NCI-H146 treated with DMSO at 0.1 percent for 48 hours (cell line): ENCODE results near the gene GATAD2A.

Source experiments
- DNase-seq: peaks from one replicate; lab custom pipeline; 2025; ENCODE audit not compliant: unreplicated experiment; lab: John Stamatoyannopoulos, UW

GATAD2A gene

DNA sequence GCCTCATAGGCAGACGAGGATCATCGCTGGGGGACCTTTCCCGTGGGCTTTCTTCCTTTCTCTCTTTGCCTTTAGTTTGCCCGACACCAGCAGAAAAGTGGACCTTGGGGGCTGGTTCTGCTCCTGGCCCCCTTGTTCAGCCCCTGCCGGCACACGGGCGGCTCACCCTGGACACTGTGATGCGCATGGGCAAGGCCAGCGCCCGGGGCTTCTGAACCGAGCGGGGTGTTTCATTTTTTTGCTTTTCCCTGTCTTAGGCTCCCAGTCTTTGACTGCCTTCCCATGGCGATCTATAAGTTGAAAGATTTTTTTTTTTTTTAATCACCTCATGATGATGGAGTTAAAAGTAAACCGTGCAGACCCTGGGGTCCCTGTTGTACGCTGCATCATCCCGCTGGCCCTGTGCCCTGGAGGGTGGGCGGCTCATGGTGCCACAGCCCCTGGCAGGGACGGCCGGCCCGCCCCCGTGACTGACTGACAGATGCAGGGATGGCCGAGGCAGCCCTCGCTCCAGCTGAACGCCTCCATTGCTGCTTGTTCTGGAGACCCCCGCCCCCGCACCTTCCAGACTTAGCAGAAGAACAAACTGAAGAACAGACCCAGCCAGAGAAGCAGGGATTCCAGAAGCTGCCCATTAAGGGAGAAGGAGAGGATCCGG is 100.3 kb downstream of the GATAD2A start:
- DNase-seq = no peak

DNA sequence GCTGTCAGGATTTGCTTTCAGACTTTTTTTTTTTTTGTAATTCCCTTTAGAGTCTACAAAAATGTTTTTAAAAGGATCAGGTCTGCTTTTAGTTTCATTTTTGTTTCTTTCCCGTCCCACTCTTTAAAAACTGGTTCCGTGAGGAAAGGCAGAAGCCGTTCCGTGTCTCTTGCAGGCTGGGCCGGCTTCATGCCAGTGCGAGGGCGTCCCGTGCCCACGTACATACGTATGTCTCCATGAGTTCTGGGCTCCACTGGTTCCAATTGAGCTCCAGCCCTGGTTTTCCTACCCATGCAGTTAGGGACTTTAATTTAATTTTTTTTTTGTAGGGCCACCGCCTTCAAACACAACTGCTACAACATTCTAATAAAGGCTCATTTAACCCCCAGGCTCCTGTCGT is 101.1 kb downstream of the GATAD2A start:
- no peak for DNase-seq

DNA sequence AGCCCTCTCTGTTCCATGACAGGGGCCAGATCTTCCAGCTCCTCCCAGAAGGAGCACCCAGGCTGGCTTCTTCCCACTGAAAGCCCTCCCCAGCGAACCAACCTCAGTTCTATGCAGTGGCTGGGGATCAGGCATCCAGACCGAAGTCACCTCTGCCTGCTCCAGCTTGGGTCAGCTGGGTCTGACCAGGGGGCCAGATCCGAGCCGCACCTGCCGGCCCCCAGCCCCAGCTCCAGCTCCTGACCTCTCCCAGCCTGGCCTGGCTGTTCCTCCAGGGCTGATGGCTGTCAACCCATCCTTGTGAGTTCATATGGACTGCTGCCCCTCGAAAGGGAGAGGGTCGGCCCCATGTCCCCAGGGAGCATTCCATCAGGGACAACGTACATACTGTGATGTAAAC is 101.9 kb downstream of the GATAD2A start:
- no peak for DNase-seq

DNA sequence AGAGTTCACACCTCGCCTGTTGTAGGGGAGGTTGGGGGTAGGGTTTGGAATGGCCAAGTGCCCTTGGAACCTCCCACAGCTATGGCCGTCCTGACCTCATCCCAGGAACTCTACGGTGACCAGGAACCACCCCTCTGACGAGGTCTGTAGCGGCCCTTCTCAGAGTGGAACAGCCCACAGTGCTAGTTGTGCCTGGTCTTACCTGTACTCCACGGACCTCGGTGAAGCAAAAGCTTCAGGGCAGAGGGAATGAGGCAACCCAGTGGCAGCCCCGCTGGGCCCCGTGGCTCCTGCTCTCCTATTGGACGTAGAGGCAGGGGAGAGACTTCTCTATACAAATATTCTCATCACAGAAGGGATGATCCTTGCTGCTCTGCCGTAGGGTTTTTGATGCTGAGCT is 102.7 kb downstream of the GATAD2A start:
- DNase-seq = no peak

DNA sequence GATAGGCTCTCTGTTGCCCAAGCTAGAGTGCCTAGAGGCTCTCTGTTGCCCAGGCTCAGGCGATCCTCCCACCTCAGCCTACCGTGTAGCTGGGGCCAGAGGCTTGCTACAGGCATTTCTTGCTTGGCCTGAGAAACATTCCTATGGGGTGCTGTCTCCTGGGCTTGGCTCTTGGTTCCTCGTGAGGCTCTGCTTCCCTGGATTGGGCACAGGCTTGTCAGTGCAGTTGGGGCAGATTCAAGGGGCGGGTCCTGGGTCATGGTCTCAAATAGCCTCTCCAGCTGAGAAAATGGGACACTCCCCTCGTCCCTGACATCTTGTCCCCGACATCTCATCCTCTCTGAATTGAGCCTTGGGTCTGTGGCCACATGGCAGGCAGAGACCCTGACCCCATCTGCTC is 105.0 kb downstream of the GATAD2A start:
- no peak for DNase-seq

DNA sequence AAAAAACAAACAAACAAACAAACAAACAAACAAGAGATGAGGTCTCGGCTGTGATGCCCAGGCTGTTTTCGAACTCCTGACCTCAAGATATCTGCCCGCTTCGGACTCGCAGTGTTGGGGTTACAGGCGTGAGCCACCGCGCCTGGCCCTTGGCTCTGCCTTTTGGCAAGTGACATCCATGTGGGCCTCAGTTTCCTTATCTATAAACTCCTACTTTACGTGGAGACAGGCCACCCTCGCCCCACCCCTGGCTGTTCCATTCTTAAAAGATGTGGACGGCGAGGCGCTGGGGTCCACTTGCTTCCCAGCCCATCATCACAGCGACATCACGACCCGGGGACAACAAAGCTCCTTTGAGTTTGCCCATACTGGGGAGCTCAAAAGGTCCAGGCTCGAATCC is 108.2 kb downstream of the GATAD2A start:
- no peak for DNase-seq

DNA sequence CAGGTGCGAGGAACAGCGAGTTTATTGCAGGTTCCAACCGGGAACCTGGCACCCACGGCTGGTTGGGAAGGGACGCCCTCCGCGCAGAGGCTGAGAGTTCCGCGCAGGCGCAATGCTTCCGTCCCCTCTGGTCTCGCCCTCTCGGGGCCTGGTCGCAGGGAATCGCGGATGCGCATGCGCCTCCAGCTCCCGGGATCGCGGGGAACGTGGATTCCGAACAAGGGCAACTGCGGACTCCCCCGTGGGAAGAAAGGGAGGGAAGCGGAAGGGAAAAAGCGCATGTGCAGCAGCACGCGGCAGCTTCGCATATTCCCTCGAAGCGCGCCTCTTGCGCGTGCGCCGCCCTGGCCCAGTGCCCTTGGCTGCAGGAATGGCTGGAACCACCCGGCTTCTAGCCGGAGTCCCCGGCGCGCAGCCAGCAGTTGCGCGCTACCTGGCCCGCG is 108.8 kb downstream of the GATAD2A start:
- DNase-seq = no peak

DNA sequence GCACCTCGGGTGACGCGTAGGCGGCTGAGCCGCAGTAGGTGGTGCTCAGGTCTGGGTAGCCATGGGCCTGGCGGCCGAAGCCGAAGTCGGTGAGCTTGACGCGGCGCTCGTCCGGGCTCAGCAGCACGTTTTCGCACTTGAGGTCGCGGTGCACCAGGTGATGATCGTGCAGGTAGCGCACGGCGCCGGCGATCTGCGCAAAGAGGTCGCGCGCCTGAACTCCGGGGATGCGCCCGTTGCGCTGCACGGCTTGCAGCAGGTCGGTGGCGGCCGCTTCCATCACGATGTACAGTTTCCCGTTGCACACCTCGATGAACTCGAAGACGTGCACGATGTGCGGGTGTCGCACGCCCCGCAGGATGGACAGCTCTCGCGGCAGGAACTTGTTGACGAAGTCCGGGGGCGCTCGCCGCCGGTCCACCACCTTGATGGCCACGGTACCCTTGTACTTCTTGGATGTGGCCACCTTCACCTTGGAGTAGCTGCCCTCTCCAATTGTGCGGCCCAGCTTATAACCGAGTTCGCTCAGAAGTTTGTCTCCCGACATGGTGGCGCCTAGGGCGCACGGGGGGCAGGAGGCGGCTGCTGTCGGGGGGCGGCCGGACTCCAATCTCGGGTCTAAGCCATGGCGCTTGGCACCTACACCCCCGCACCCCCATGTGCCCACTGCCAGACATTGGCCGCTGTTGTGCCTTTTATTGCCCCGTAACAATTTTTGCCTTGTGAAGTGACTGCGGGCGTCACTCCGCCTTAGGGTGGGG is 109.6 kb downstream of the GATAD2A start, which contains the start of gene TSSK6:
Gene TSSK6 (minus strand): TSS at position 668 of the 761 bp plus-strand sequence. CDS start 121 bp downstream, at position 547.
- DNase-seq = no peak

DNA sequence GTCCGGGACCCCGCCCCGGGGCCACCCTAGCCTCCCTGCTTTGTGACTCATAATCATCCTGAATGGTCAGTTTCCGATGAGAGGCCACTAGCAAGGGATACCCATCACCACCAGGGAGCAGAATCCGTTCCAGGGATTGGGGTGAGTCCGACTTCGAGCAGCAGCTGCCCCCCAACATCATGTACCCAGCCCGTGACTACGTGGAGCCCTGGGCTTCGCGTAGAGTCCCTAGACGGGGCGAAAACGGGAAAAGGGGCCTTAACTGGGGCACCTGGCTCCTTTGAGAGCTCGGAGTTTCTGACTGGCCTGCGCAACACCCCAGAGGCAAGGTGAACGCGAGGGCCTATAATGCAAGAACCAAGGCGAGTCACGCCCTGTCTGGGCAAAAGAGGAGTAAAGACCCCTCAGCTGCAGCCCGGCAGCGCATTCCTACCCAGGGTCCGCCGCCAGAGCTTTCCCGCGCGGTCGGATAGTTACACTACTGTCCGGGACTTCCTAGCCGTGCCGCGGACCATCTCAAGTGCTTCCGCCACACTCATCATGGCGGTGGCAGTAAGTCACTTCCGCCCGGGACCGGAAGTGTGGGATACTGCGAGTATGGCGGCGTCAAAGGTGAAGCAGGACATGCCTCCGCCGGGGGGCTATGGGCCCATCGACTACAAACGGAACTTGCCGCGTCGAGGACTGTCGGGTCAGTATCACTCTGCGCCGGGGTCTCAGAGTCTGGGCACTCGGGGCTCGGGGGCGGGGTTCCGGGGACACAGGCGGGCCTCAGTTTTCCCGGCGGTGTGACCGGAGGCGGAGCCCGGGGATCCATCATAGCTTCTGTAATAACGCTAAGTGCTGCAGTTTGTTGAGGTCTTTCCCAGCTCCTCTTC is 110.4 kb downstream of the GATAD2A start, which contains the start of gene NDUFA13:
Gene NDUFA13 (plus strand): TSS at position 584 of the 878 bp plus-strand sequence. CDS start 14 bp downstream, at position 598.
- DNase-seq = peak; percentile 76

DNA sequence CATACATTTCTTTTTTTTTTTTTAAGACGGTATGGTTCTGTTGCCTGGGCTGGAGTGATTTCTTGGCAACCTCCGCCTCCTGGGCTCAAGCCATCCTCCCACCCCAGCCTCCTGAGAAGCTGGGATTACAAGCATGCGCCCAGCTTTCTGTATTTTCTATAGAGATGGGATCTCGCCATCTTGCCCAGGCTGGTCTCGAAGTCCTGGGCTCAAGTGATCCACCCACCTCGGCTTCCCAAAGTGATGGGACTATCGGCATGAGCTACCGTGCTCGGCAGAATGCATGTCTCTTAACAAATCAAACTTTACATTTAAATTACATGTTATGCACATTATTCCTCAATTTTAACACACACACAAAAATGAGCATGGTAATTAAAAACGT is 111.8 kb downstream of the GATAD2A start:
- no peak for DNase-seq

DNA sequence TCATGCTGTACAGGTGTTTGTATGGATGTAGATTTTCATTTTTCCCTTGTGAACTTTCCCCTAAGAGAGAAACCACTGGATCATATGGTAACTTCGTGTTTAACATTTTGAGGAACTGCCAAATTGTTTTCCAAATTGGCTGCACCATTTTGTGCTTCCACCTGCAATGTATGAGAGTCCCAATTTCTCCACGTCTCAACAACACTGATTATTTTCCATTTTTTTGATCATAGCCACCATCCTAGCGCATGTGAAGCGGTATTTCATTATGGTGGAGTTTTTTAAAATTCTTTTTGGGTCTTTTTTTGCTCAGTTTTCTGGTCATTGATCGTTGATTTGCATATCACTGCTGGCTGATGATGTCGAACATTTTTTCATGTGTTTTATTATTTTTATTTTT is 115.5 kb downstream of the GATAD2A start:
- DNase-seq = no peak

DNA sequence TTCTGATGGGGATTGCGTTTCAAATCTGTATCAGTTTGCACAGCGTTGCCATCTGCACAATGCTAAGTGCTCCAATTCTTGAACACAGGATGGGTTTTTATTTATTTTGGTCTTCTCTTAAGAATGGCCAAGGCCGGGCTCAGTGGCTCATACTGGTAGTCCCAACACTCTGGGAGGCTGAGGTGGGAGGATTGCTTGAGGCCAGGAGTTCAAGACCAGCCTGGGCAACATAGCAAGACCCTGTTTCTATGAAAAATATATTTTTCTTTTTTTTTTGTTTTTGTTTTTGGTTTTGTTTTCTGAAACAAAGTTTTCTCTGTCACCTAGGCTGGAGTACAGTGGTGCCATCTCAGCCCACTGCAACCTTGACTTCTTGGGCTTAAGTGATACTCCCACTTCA is 117.7 kb downstream of the GATAD2A start:
- DNase-seq = no peak

DNA sequence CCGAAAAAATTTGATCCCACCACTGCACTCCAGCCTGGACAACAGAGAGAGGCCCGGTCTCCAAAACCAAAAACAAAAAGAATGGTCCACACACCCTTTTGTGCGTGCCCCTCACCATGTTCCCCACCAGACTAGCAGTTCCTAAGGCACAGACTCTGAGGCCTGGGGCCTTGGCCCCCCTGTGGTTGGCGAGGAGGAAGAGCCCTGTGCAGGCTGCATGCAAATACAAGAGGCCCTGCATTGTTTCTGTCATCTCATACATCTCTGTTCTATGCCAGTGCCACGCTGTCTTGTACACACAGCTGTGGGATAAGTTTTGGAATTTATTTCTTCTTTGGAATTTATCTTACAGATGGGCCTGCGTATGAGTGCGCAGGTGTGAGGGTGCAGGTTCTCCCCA is 118.6 kb downstream of the GATAD2A start:
- DNase-seq = no peak

DNA sequence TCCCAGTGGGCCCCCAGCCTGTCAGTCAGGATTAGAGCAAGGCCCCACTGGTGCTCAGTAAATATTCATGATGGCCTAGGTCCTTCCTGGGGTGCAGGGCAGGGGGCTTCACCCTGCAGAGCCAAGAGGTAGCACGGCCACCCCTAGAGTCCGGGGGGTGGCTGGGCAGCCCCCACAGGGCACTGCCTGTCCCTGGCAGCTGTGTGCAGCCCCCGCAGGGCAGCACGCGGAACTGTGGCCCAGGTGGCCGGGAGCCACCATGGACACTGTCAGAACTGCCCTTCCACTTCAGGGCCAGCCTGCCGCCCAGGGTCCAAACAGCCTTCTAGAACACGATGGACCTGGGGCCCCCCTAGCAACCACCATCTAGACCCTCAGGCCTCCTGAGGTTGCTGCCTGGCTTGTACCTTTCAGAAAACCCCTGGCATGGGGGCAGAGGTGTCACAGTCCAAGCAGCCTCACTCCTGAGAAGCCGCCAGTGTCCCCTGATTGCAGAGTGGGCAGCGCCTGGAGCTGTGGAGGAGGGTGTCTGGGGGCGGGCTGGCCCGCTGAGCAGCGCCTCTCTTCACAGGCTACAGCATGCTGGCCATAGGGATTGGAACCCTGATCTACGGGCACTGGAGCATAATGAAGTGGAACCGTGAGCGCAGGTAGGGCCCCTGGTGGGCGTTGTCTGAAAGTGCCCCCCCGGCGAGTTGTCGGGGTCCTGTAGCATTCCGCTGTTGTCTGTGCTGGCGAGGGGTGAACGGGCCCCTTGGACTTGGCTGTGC is 120.3 kb downstream of the GATAD2A start:
- DNase-seq = no peak

DNA sequence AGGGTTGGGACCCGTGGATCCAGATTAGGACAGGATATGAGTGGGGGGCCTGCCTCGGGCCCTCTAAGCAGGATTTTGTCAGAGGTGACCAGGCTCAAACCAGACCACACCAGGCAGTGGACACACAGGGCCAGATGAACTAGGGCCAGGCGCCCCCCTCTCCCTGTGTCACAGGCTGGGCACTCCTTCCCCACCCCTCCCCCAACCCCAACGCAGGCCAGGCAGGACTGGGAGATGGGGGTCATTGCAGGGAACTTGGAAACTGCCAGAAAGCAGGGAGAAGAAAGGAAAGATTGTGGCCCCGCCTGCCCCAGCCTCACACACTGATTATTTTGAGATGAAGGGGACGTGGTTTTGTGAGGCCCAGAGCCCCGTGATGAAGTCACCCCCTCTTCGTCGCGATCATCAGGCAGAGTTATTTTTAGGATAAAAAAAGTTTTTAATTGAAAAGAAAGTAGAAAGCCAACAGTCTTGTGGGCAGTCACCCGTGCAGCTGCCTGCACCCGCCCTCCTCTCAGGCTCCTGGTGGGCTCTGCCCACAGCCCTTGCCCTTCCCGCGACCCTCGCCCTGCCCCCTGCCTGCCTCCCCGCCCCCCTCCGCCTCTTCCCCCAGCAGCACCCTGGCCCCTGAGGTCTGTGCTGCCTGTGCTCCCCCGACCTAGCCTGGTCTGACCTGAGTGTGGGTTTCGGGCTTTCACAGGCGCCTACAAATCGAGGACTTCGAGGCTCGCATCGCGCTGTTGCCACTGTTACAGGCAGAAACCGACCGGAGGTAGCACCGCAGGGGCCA is 121.3 kb downstream of the GATAD2A start:
- no peak for DNase-seq

DNA sequence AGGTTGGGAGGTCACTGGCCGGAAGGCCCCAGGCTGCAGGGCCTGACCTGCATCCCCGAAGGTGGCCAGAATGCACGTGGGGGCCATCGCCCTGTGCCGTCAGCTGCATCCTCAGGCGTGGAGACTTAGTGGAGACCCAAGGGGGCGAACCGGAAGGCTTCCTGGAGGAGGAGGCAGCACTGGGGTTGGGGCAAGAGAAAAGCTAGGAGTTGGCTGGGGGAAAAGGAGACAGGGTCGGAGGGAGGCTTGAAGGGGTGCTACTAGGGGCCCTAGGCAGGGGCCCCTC is 121.8 kb downstream of the GATAD2A start:
- DNase-seq = no peak

DNA sequence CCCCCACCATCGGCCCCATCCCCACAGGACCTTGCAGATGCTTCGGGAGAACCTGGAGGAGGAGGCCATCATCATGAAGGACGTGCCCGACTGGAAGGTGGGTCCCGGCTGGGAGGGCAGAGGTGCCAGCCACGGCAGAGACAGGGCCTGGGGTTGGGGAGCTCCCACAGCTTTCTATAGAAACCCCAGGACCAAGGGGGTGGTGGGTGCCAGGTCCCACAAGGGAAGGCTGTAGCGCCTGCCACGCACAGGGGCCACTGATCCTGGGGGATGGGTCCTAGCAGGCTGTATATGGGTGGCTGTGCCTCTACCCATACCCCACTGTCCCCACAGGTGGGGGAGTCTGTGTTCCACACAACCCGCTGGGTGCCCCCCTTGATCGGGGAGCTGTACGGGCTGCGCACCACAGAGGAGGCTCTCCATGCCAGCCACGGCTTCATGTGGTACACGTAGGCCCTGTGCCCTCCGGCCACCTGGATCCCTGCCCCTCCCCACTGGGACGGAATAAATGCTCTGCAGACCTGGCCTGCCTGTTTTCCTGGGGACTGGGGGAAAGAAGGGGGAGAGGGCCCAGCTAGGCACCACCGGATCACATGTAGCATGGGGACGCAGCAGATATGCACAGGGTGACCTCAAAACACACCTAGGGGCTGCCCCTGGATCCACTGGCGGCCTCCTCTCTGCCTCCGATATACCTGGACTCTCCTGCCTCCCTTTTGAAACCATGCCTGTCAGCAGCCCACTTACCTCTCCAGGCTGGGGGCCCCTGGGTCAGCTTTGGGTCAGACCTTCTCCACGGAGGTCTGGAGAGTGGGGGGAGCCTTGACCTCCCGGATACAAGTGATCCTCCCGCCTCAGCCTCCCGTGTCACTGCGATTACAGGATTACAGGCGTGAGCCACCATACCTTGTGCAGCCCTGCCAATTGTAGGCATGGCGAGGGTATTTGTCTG is 122.5 kb downstream of the GATAD2A start:
- DNase-seq = no peak

DNA sequence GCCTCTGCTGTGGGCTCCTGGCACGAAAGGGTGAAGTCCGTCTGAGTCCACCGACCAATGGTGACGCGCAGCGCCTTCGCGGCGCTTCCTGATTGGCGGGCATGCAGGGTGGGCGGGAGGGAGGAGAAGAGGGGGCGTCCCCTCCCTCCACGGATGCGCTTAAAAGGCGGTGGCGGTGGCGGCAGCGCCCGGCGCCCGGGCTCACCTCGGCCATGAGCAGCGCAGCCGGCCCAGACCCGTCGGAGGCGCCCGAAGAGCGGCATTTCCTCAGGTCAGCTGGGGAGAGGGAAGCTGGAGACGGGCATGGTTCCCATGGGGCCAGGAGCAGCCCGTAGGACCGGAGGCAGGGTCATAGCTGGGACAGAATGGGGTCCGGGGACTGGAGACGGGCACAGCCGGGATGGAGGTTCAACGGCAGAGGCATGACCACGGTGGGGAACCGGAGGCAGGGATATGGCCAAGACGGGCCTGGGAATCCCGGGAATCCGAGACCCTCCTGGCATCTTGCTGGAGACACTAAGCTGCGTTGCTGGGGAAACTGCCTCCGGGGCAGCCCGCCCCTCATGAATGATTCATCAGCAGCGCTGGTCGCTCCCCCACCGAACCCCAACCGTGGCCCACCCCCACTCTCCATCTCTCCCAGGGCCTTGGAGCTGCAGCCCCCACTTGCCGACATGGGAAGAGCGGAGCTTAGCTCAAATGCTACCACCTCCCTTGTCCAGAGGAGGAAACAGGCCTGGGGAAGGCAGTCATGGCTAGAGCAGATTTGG is 123.4 kb downstream of the GATAD2A start, which contains the start of gene YJEFN3:
Gene YJEFN3 (plus strand): TSS at position 191 of the 770 bp plus-strand sequence. CDS start 22 bp downstream, at position 213.
- no peak for DNase-seq
